K562 (cell line): Measurements from ENCODE around the gene SLC25A53. TPM values are rescaled to one million over a fixed set of nuclear protein-coding genes. Genes with fewer than 3 reads are reported as not detected.
A peak's percentile ranks its signal among the peaks of the same experiment; 100 is the strongest.

ENCODE experiments used
- ADNP ChIP-seq: fragments of 200-800 bp; sonication (Bioruptor generic); IDR thresholded peaks from 2 replicates; pipeline ENCODE4 v1.6.1; 2016; ENCODE audit warnings: missing genetic modification characterization, missing compliant biosample characterization
- ARID3B ChIP-seq: fragments of 250-450 bp; sonication (Bioruptor Pico); IDR thresholded peaks from 2 replicates; pipeline ENCODE4 v1.4.0; 2020; ENCODE audit warnings: borderline replicate concordance
- FOSL1 ChIP-seq: fragments of 200-800 bp; sonication (Bioruptor generic); conservative IDR thresholded peaks from 2 replicates; pipeline ENCODE4 v1.6.1; 2016; ENCODE audit warnings: missing genetic modification characterization, missing compliant biosample characterization
- GMEB1 ChIP-seq: fragments of 250-450 bp; sonication (Bioruptor Pico); IDR thresholded peaks from 2 replicates; pipeline ENCODE4 v1.4.0; 2020; ENCODE audit warnings: mild to moderate bottlenecking
- HMGN3 ChIP-seq: IDR thresholded peaks from 2 replicates; pipeline ENCODE4 v1.6.1; 2011; ENCODE audit warnings: borderline replicate concordance, low read depth, mild to moderate bottlenecking, mixed read lengths, low read length; ENCODE audit not compliant: insufficient read length; ENCODE audit errors: extremely low read depth
- IRF9 ChIP-seq: fragments of 450-650 bp; IDR thresholded peaks from 2 replicates; pipeline ENCODE4 v1.6.1; 2016; ENCODE audit warnings: missing biosample characterization, missing genetic modification characterization
- MAFK ChIP-seq: IDR thresholded peaks from 2 replicates; pipeline ENCODE4 v1.6.1; 2011; ENCODE audit warnings: low read length, improper control_type of control experiment
- MYBL2 ChIP-seq, 2 experiments: fragments of 450-650 bp in 1 of 2; sonication (generic) in 1 of 2; formaldehyde crosslinking in 1 of 2; IDR thresholded peaks; 2 replicates each; pipeline versions ENCODE4 v1.6.1 to v1.8.1; 2017 to 2022; ENCODE audit warnings: borderline replicate concordance in 1 of 2, inconsistent platforms in 1 of 2, low read depth in 1 of 2, mild to moderate bottlenecking in 1 of 2, missing genetic modification reagents in 1 of 2, moderate library complexity in 1 of 2
- NCOA6 ChIP-seq: fragments of 450-650 bp; IDR thresholded peaks from 2 replicates; pipeline ENCODE4 v1.6.1; 2017; ENCODE audit warnings: mild to moderate bottlenecking
- NFRKB ChIP-seq: fragments of 450-650 bp; IDR thresholded peaks from 2 replicates; pipeline ENCODE4 v1.6.1; 2016; ENCODE audit warnings: low read depth
- PTRF ChIP-seq: fragments of 450-650 bp; IDR thresholded peaks from 2 replicates; pipeline ENCODE4 v1.6.1; 2016; ENCODE audit warnings: mild to moderate bottlenecking, missing genetic modification characterization, missing compliant biosample characterization
- RAD51 ChIP-seq: fragments of 450-650 bp; IDR thresholded peaks from 2 replicates; pipeline ENCODE4 v1.7.1; 2016; ENCODE audit warnings: low read depth, mild to moderate bottlenecking, borderline replicate concordance
- SRSF1 ChIP-seq: fragments of 200-400 bp; formaldehyde crosslinking; IDR thresholded peaks from 2 replicates; pipeline ENCODE4 v1.6.1; 2017; ENCODE audit warnings: mild to moderate bottlenecking, low read depth, low read length, moderate library complexity
- TAF7 ChIP-seq: fragments of 450-650 bp; IDR thresholded peaks from 2 replicates; pipeline ENCODE4 v1.6.1; 2016; ENCODE audit warnings: missing genetic modification characterization, missing compliant biosample characterization
- THRB ChIP-seq: fragments of 450-650 bp; formaldehyde crosslinking; conservative IDR thresholded peaks from 2 replicates; pipeline ENCODE4 v1.4.0; 2022; ENCODE audit warnings: mild to moderate bottlenecking, missing genetic modification characterization
- ZNF324 ChIP-seq: fragments of 250-450 bp; sonication (Bioruptor Pico); IDR thresholded peaks from 2 replicates; pipeline ENCODE4 v1.4.0; 2020; ENCODE audit warnings: mild to moderate bottlenecking
- ZNF41 ChIP-seq: fragments of 250-450 bp; sonication (Bioruptor Pico); conservative IDR thresholded peaks from 2 replicates; pipeline ENCODE4 v1.4.0; 2020; ENCODE audit warnings: mild to moderate bottlenecking
- ZNF639 ChIP-seq, 2 experiments: fragments of 200-800 bp in 1 of 2; sonication (Bioruptor generic) in 1 of 2; sonication (generic) in 1 of 2; formaldehyde crosslinking in 1 of 2; IDR thresholded peaks in 1 of 2; conservative IDR thresholded peaks in 1 of 2; 2 replicates each; pipeline versions ENCODE4 v1.5.0 to v1.6.1; 2016 to 2020; ENCODE audit warnings: missing compliant biosample characterization in 1 of 2, missing genetic modification characterization in 1 of 2, missing genetic modification reagents in 1 of 2
- ZZZ3 ChIP-seq: fragments of 450-650 bp; IDR thresholded peaks from 2 replicates; pipeline ENCODE4 v1.6.1; 2016; ENCODE audit warnings: antibody characterized with exemption, mild to moderate bottlenecking, moderate library complexity
- polyA plus RNA-seq, 8 experiments: library from polyadenylated mRNA; depleted of rRNA in 4 of 8; stranded (reverse) in 5 of 8; unstranded in 3 of 8; fragments of >200 nt; fragmentation: Nextera tagmentation in 2 of 8; fragmentation: Illumina TruSeq in 1 of 8; extraction: Ambion mirVana in 2 of 8; extraction: Trizol in 1 of 8; gene quantifications; 2 replicates each; pipeline versions ENCODE4 v1.2.1 to v1.2.3, GENCODE V29; 2011 to 2014; ENCODE audit warnings: inconsistent platforms in 1 of 8, missing spikeins in 1 of 8
- total RNA-seq, 7 experiments: library from RNA; depleted of rRNA in 6 of 7; stranded (reverse); fragments of >200 nt in 6 of 7; fragmentation: Illumina TruSeq in 2 of 7; extraction: Trizol in 2 of 7; gene quantifications; 2 replicates each; pipeline versions ENCODE4 v1.2.1 to v1.2.3, GENCODE V29; 2011 to 2021; ENCODE audit warnings: low replicate concordance in 1 of 7

SLC25A53 gene
- total and polyA plus RNA-seq, 9 of the 15 experiments (the other 6 are each of a cell fraction or from before 2014, with no cell fraction given) = 2.4 to 8.6 (median 5.6) TPM

GRCh38 chrX:104156630-104157529 lies at the start of gene SLC25A53 (continued):
- TF ChIP-seq ARID3B (CRISPR knock-in tag) = no peak
- peak; percentile 66 for TF ChIP-seq MYBL2 (IDR thresholded peaks at IDR 0.05; ENCODE audit: low read depth)
- no peak for TF ChIP-seq MYBL2 (CRISPR knock-in tag; IDR thresholded peaks at IDR 0.05; ENCODE audit: borderline replicate concordance)
- TF ChIP-seq THRB (CRISPR knock-in tag) = 0 out of 2 replicates have a peak, but pooled peaks have one; percentile 49
- peak; percentile 31; the same call in 1 of the 2 replicates for TF ChIP-seq FOSL1 (tag)
- peak; percentile 88 for TF ChIP-seq NFRKB
- no peak for TF ChIP-seq PTRF (tag)
- TF ChIP-seq GMEB1 (CRISPR knock-in tag) = no peak; the same call in 1 of the 2 replicates
- TF ChIP-seq RAD51 = no peak
- no peak for TF ChIP-seq IRF9 (tag)
- TF ChIP-seq ZNF41 (CRISPR knock-in tag) = no peak
- TF ChIP-seq TAF7 (tag) = no peak
- no peak for TF ChIP-seq MAFK
- TF ChIP-seq ZNF639 (CRISPR knock-in tag; conservative IDR thresholded peaks at IDR 0.05 in 1 of 2, IDR thresholded peaks at IDR 0.05 in 1 of 2) = peak in 1 of 2 experiments; percentile 94; a peak in 2 of 4 replicates
- TF ChIP-seq ADNP (tag) = 0 out of 2 replicates have a peak, but pooled peaks have one; percentile 18
- TF ChIP-seq SRSF1 = no peak
- TF ChIP-seq HMGN3 = no peak
- no peak for TF ChIP-seq ZNF324
- peak; percentile 64; the same call in 1 of the 2 replicates for TF ChIP-seq ZZZ3
- no peak for TF ChIP-seq NCOA6
